ENCODE measurements around the gene ABRACL.
"Not testable (repeated sequence)": the region's sequence is repeated elsewhere in the genome, so short reads cannot be mapped to it uniquely, and the experiment has no call there.

- not testable (repeated sequence) for TF ChIP-seq CTCF (IDR thresholded peaks at IDR 0.05); POLR2AphosphoS5 (IDR thresholded peaks at IDR 0.05; ENCODE audit: low read depth, low read length); TCF7L2 (IDR thresholded peaks at IDR 0.05; ENCODE audit: low read depth, low read length)
- TF ChIP-seq, protein P1, sequence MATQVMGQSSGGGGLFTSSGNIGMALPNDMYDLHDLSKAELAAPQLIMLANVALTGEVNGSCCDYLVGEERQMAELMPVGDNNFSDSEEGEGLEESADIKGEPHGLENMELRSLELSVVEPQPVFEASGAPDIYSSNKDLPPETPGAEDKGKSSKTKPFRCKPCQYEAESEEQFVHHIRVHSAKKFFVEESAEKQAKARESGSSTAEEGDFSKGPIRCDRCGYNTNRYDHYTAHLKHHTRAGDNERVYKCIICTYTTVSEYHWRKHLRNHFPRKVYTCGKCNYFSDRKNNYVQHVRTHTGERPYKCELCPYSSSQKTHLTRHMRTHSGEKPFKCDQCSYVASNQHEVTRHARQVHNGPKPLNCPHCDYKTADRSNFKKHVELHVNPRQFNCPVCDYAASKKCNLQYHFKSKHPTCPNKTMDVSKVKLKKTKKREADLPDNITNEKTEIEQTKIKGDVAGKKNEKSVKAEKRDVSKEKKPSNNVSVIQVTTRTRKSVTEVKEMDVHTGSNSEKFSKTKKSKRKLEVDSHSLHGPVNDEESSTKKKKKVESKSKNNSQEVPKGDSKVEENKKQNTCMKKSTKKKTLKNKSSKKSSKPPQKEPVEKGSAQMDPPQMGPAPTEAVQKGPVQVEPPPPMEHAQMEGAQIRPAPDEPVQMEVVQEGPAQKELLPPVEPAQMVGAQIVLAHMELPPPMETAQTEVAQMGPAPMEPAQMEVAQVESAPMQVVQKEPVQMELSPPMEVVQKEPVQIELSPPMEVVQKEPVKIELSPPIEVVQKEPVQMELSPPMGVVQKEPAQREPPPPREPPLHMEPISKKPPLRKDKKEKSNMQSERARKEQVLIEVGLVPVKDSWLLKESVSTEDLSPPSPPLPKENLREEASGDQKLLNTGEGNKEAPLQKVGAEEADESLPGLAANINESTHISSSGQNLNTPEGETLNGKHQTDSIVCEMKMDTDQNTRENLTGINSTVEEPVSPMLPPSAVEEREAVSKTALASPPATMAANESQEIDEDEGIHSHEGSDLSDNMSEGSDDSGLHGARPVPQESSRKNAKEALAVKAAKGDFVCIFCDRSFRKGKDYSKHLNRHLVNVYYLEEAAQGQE (IDR thresholded peaks at IDR 0.05; ENCODE audit: insufficient read depth in 1 of 2, low read depth in 2 of 2, low read length in 1 of 2): not testable (repeated sequence)
These were observed 20.4 kb downstream of the ABRACL start for GRCh38 chr6:139048912-139049311.

Data from Panc1 (cell line).